CD14-positive monocyte (primary cell): ENCODE results near the gene RAB3C. TPM values are rescaled to one million over a fixed set of nuclear protein-coding genes. Genes with fewer than 3 reads are reported as not detected.

Experiments
- DNase-seq, 3 donors: peaks; one replicate each; pipeline ENCODE4 v3.0.0-alpha.2; 2011 to 2022
- H2AFZ ChIP-seq: 2 replicates; pipeline ENCODE4 v1.6.0; 2012; ENCODE audit warnings: mild to moderate bottlenecking, low read depth, low read length, inconsistent platforms; ENCODE audit not compliant: insufficient read depth, poor library complexity, severe bottlenecking
- H3K27ac ChIP-seq, 2 donors: 1 replicate in 1 of 2; 2 replicates in 1 of 2; pipeline ENCODE4 v1.5.1; 2012 to 2013; ENCODE audit warnings: low read length in 2 of 2, control low read depth in 1 of 2, inconsistent platforms in 1 of 2, low read depth in 1 of 2, mild to moderate bottlenecking in 1 of 2
- H3K27me3 ChIP-seq, 2 donors: one replicate each; pipeline versions ENCODE4 v1.6.0 to v1.6.1; 2011 to 2013; ENCODE audit warnings: low read length in 2 of 2; ENCODE audit not compliant: control insufficient read depth in 2 of 2, insufficient read depth in 2 of 2
- H3K36me3 ChIP-seq, 2 donors: replicated peaks in 1 of 2; 1 replicate in 1 of 2; 2 replicates in 1 of 2; pipeline versions ENCODE4 v1.5.1 to v1.6.1; 2012 to 2013; ENCODE audit warnings: low read length in 2 of 2, control low read depth in 1 of 2, inconsistent platforms in 1 of 2, mild to moderate bottlenecking in 1 of 2; ENCODE audit not compliant: insufficient read depth in 2 of 2, control insufficient read depth in 1 of 2
- H3K4me1 ChIP-seq, 2 donors: 1 replicate in 1 of 2; 2 replicates in 1 of 2; pipeline versions ENCODE4 v1.5.1 to v1.6.1; 2012 to 2013; ENCODE audit warnings: low read length in 2 of 2, control low read depth in 1 of 2, inconsistent platforms in 1 of 2, mild to moderate bottlenecking in 1 of 2, moderate library complexity in 1 of 2; ENCODE audit not compliant: insufficient read depth in 2 of 2, control insufficient read depth in 1 of 2
- H3K4me2 ChIP-seq: replicated peaks from 2 replicates; pipeline ENCODE3; 2012; ENCODE audit warnings: low read length, moderate library complexity, mild to moderate bottlenecking; ENCODE audit not compliant: poor library complexity, severe bottlenecking; ENCODE audit errors: extremely low read depth
- H3K4me3 ChIP-seq, 3 experiments: fragments of 200-600 bp in 1 of 3; sonication (generic) in 1 of 3; replicated peaks in 1 of 3; 1 replicate in 2 of 3; 2 replicates in 1 of 3; pipeline ENCODE4 v1.5.1; 2011 to 2013; ENCODE audit warnings: low read length in 3 of 3, mild to moderate bottlenecking in 3 of 3, control low read depth in 2 of 3, low read depth in 2 of 3, inconsistent platforms in 1 of 3, moderate library complexity in 1 of 3
- H3K79me2 ChIP-seq: 2 replicates; pipeline ENCODE4 v1.6.0; 2012; ENCODE audit warnings: mild to moderate bottlenecking, control low read depth, inconsistent platforms, low read length, moderate library complexity; ENCODE audit not compliant: insufficient read depth
- H3K9ac ChIP-seq: 2 replicates; pipeline ENCODE4 v1.6.0; 2017; ENCODE audit warnings: low read length, mild to moderate bottlenecking; ENCODE audit not compliant: insufficient read depth, poor library complexity, severe bottlenecking
- H3K9me3 ChIP-seq, 2 donors: replicated peaks in 1 of 2; 1 replicate in 1 of 2; 2 replicates in 1 of 2; pipeline versions ENCODE4 v1.5.1 to v1.6.1; 2012 to 2013; ENCODE audit warnings: low read length in 2 of 2, control low read depth in 1 of 2; ENCODE audit not compliant: control insufficient read depth in 1 of 2, insufficient read depth in 1 of 2
- H4K20me1 ChIP-seq: 2 replicates; pipeline ENCODE4 v1.6.0; 2012; ENCODE audit warnings: mild to moderate bottlenecking, low read length, control low read depth, moderate library complexity; ENCODE audit not compliant: insufficient read depth
- H3K27ac Mint-ChIP-seq, 7 donors: one replicate each; pipeline ENCODE4 v1.8.0; 2020; ENCODE audit warnings: mild to moderate bottlenecking in 7 of 7, mixed read lengths in 7 of 7, moderate library complexity in 6 of 7, inconsistent platforms in 2 of 7
- H3K27me3 Mint-ChIP-seq, 3 donors: one replicate each; pipeline ENCODE4 v1.8.0; 2021 to 2022; ENCODE audit warnings: low read depth in 3 of 3, mild to moderate bottlenecking in 3 of 3, mixed read lengths in 3 of 3, moderate library complexity in 3 of 3, inconsistent platforms in 1 of 3
- H3K36me3 Mint-ChIP-seq, 2 donors: one replicate each; pipeline ENCODE4 v1.8.0; 2020; ENCODE audit warnings: mixed read lengths in 2 of 2, inconsistent platforms in 1 of 2, mild to moderate bottlenecking in 1 of 2
- H3K4me1 Mint-ChIP-seq: one replicate; pipeline ENCODE4 v1.8.0; 2020; ENCODE audit warnings: mild to moderate bottlenecking, mixed read lengths
- H3K4me3 Mint-ChIP-seq, 2 donors: one replicate each; pipeline ENCODE4 v1.8.0; 2020; ENCODE audit warnings: mild to moderate bottlenecking in 2 of 2, mixed read lengths in 2 of 2, moderate library complexity in 1 of 2
- H3K9me3 Mint-ChIP-seq, 7 donors: one replicate each; pipeline ENCODE4 v1.8.0; 2020 to 2022; ENCODE audit warnings: mixed read lengths in 7 of 7, mild to moderate bottlenecking in 6 of 7, moderate library complexity in 6 of 7, inconsistent platforms in 2 of 7
- WGBS: methylation state at CpG from one replicate; pipeline ENCODE4 v1.1.5; 2013; ENCODE audit warnings: missing lambda C conversion rate; ENCODE audit not compliant: insufficient coverage; 5-methylcytosine and 5-hydroxymethylcytosine counted together
- intact Hi-C, 2 donors: fragments of 100-400 bp; cut with micrococcal nuclease; formaldehyde crosslinking; loops; one replicate each; pipeline versions ENCODE4 v1.15.0 to v1.15.1; 2023
- polyA plus RNA-seq, 3 donors: library from polyadenylated mRNA; depleted of rRNA in 1 of 3; unstranded in 2 of 3; stranded (reverse) in 1 of 3; fragments of 300-500 nt in 2 of 3; fragments of >200 nt in 1 of 3; fragmentation: Illumina TruSeq in 2 of 3; gene quantifications; 1 replicate in 2 of 3; 2 replicates in 1 of 3; pipeline ENCODE4 v1.2.3, GENCODE V29; 2012 to 2021
- TF ChIP-seq, protein P1 (sequence below): fragments of 200-600 bp; IDR thresholded peaks from one replicate; pipeline ENCODE4 v1.8.0; 2022; ENCODE audit warnings: antibody characterized with exemption, mild to moderate bottlenecking

The RAB3C gene
- polyA plus RNA-seq, 3 donors, result under 0.01 to 0.81 TPM; not detected in 1

DNA sequence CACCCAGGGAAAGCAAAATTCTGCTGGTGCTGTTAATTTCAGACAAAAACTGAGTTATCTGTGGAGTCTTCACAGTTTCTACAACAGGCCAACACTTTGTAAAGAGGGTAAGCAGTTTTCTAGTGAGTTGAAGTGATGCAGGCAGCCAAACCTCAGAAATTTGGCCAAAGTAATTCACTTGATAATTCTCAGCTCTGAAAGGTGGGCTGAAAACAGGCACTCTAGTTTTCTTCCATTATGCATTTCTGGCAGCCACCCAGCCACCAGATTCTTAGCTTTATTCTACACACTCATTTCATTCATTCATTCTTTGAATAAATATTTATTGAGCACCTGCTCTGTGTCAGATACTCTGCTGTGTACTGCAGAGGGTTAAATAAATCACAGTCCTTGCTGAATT lies 184.2 kb downstream of the RAB3C start:
- H3K4me3 ChIP-seq, result no peak overlapping the region
- H3K36me3 ChIP-seq, result no peaks in the 10 kb centered on the region
- peaks cover 0 to under 1% (median 0%) of the 10 kb centered on the region in 3 donors for H3K27me3 Mint-ChIP-seq
- no peaks in the 10 kb centered on the region for H3K9me3 Mint-ChIP-seq
- intact Hi-C loops, result no loop called here
- no peaks in the 10 kb centered on the region for H4K20me1 ChIP-seq
- H3K27ac Mint-ChIP-seq, result no peak overlapping the region
- no peaks in the 10 kb centered on the region for H3K27me3 ChIP-seq
- TF ChIP-seq, protein P1, sequence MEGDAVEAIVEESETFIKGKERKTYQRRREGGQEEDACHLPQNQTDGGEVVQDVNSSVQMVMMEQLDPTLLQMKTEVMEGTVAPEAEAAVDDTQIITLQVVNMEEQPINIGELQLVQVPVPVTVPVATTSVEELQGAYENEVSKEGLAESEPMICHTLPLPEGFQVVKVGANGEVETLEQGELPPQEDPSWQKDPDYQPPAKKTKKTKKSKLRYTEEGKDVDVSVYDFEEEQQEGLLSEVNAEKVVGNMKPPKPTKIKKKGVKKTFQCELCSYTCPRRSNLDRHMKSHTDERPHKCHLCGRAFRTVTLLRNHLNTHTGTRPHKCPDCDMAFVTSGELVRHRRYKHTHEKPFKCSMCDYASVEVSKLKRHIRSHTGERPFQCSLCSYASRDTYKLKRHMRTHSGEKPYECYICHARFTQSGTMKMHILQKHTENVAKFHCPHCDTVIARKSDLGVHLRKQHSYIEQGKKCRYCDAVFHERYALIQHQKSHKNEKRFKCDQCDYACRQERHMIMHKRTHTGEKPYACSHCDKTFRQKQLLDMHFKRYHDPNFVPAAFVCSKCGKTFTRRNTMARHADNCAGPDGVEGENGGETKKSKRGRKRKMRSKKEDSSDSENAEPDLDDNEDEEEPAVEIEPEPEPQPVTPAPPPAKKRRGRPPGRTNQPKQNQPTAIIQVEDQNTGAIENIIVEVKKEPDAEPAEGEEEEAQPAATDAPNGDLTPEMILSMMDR, result no peak
- H3K9me3 ChIP-seq, result no peaks in the 10 kb centered on the region
- no peak overlapping the region for H2AFZ ChIP-seq
- no peak overlapping the region for H3K4me2 ChIP-seq
- H3K4me1 ChIP-seq, result no peaks in the 10 kb centered on the region
- H3K79me2 ChIP-seq, result no peaks in the 10 kb centered on the region
- no peak overlapping the region for H3K9ac ChIP-seq
- H3K36me3 Mint-ChIP-seq, result no peaks in the 10 kb centered on the region
- no peak for DNase-seq
- H3K27ac ChIP-seq, result no peak overlapping the region
- no peaks in the 10 kb centered on the region for H3K4me1 Mint-ChIP-seq
- no peak overlapping the region for H3K4me3 Mint-ChIP-seq

DNA sequence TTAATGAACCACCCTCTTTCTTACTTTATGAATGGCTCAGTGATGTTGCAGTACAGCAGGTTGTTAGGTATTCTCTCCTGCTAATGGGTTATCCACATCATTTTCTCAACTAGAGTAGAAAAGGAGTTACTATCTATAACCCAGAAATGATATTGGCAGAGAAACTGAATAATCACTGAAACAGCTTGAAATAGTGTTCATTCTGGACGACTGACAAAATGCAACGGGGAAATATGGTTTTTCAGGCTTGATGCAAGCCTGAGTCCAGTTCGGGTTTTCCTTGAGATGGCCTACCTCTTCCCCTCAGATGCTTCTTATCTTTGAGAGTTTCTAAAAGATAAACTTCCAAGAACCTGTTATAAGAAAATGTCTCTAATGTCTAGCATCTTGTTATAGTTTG lies 187.3 kb downstream of the RAB3C start:
- Histone ChIP-seq H3K4me3 (no peak overlapping the region), H3K27ac (no peak overlapping the region), H3K36me3 (no peaks in the 10 kb centered on the region), H3K9me3 (no peaks in the 10 kb centered on the region), H4K20me1 (no peaks in the 10 kb centered on the region), H3K79me2 (no peaks in the 10 kb centered on the region), H3K27me3 (no peaks in the 10 kb centered on the region), H3K4me1 (peaks cover 6 to 7% of the 10 kb centered on the region in 2 donors), H3K9ac (no peak overlapping the region), H3K4me2 (no peak overlapping the region), H2AFZ (no peak overlapping the region)
- H3K4me3 Mint-ChIP-seq, result no peak overlapping the region
- peaks cover 7% of the 10 kb centered on the region for H3K4me1 Mint-ChIP-seq
- H3K36me3 Mint-ChIP-seq, result no peaks in the 10 kb centered on the region
- TF ChIP-seq, protein P1, result no peak
- 93% methylated on average over 2 of the region's 3 CpGs for WGBS
- no peak for DNase-seq
- H3K9me3 Mint-ChIP-seq, result peaks cover 0 to 2% (median 0%) of the 10 kb centered on the region in 7 donors
- H3K27me3 Mint-ChIP-seq, result peaks cover 0 to 2% (median 0%) of the 10 kb centered on the region in 3 donors
- intact Hi-C loops, result no loop called here
- H3K27ac Mint-ChIP-seq, result no peak overlapping the region
